OCI-LY1 (cell line): ENCODE results near the gene SDK1.

Source experiments
- EZH2 ChIP-seq: fragments of 200-600 bp; sonication (generic), shearing (Covaris generic); IDR thresholded peaks from 2 replicates; pipeline ENCODE4 v1.8.0; 2017; ENCODE audit warnings: borderline replicate concordance, mixed run types, mild to moderate bottlenecking, antibody characterized with exemption, low read length, moderate library complexity, mixed read lengths
- TF ChIP-seq, protein P1 (sequence below): fragments of 200-600 bp; sonication (generic), shearing (Covaris generic); IDR thresholded peaks from 2 replicates; pipeline ENCODE4 v1.5.1; 2017; ENCODE audit warnings: mild to moderate bottlenecking, antibody characterized with exemption, low read length, moderate library complexity, mixed read lengths

DNA sequence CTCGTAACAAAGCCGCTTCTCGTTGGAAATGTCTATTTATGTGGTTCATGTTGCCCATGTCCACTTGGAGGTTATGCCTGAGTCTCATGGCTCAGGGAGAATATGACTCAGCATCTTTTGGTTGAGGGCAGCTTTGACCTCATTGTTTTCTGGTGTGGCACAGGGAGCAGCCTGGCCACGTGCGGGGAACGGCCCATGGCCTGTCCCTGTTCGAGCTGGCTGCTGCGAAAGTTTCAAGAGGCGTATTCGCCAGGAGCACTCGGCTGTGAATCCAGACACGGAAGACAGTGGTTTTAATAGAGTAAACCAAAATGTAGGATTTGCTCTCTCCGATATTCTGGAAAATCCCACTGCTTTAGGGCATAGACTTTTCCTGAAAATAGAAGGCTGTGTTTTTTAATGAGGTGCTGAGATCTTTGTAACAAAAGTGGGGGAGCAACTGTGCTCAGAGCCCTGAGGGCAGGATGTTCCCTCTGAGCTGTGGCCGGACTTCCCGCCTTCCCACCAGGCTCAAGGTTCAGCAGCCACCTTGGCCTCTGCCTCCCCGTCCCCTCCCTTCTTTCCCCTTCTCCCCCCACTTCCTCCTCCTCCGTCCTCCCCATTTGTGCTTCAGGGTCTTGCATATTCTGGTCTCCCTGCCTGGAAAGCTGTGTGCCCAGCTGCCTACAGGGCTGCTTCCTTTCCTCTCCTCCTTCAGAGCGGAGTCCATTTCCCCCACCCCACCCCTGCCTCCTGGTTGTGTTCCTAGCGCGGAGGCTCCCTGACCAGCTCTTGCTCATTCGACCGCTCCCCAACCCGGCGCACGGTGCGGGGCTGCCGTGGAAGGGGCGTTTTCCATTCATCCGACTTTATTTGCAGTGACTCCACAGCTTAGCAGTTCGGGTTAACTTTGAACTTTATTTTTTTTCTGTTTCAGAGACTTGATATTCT is 642.0 kb downstream of the SDK1 start:
- TF ChIP-seq, protein P1, sequence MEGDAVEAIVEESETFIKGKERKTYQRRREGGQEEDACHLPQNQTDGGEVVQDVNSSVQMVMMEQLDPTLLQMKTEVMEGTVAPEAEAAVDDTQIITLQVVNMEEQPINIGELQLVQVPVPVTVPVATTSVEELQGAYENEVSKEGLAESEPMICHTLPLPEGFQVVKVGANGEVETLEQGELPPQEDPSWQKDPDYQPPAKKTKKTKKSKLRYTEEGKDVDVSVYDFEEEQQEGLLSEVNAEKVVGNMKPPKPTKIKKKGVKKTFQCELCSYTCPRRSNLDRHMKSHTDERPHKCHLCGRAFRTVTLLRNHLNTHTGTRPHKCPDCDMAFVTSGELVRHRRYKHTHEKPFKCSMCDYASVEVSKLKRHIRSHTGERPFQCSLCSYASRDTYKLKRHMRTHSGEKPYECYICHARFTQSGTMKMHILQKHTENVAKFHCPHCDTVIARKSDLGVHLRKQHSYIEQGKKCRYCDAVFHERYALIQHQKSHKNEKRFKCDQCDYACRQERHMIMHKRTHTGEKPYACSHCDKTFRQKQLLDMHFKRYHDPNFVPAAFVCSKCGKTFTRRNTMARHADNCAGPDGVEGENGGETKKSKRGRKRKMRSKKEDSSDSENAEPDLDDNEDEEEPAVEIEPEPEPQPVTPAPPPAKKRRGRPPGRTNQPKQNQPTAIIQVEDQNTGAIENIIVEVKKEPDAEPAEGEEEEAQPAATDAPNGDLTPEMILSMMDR: no peak
- no peak for TF ChIP-seq EZH2
